Subcutaneous abdominal adipose tissue (tissue), 5 donors: ENCODE measurements around the gene CGN.

ENCODE experiments used
- H3K27ac ChIP-seq: one replicate; pipeline ENCODE4 v1.7.0; 2013; ENCODE audit warnings: low read depth, mild to moderate bottlenecking, inconsistent platforms, low read length, moderate library complexity
- H3K27me3 ChIP-seq, 5 donors: one replicate each; pipeline ENCODE4 v1.7.0; 2013; ENCODE audit warnings: low read length in 5 of 5, inconsistent platforms in 1 of 5; ENCODE audit not compliant: control insufficient read depth in 5 of 5, insufficient read depth in 4 of 5
- H3K36me3 ChIP-seq, 5 donors: one replicate each; pipeline ENCODE4 v1.7.0; 2013; ENCODE audit warnings: low read length in 5 of 5; ENCODE audit not compliant: control insufficient read depth in 5 of 5, insufficient read depth in 5 of 5
- H3K4me1 ChIP-seq, 5 donors: one replicate each; pipeline ENCODE4 v1.7.0; 2013; ENCODE audit warnings: low read length in 5 of 5, mild to moderate bottlenecking in 3 of 5, moderate library complexity in 1 of 5; ENCODE audit not compliant: control insufficient read depth in 5 of 5, insufficient read depth in 5 of 5
- H3K4me3 ChIP-seq, 5 donors: one replicate each; pipeline ENCODE4 v1.7.0; 2013; ENCODE audit warnings: low read length in 5 of 5, low read depth in 1 of 5
- H3K9ac ChIP-seq, 5 donors: one replicate each; pipeline ENCODE4 v1.7.0; 2013; ENCODE audit warnings: low read length in 5 of 5, mild to moderate bottlenecking in 4 of 5, moderate library complexity in 3 of 5
- H3K9me3 ChIP-seq, 5 donors: one replicate each; pipeline ENCODE4 v1.7.0; 2013; ENCODE audit warnings: low read length in 5 of 5; ENCODE audit not compliant: control insufficient read depth in 5 of 5
- donor health status: healthy.
- donor health status: healthy.
- donor health status: healthy.
- donor health status: healthy.
- donor health status: healthy.

CGN gene

GRCh38 chr1:151510614-151510956 lies 602 bp upstream of the CGN start:
- Histone ChIP-seq H3K36me3 (no peaks in the 10 kb centered on the region), H3K27me3 (peaks cover 17 to 34% (median 29%) of the 10 kb centered on the region in 5 donors), H3K4me1 (peaks cover 2 to 21% (median 16%) of the 10 kb centered on the region in 5 donors), H3K4me3 (peak overlapping the region; percentile 62 to 72 (median 66)), H3K27ac (no peak overlapping the region), H3K9me3 (no peaks in the 10 kb centered on the region), H3K9ac (peak overlapping the region in 1 of 5 donors; percentile 25)

- no peaks in the 10 kb centered on the region for H3K36me3 ChIP-seq
- peaks cover 2 to 21% (median 16%) of the 10 kb centered on the region in 5 donors for H3K4me1 ChIP-seq
- no peak overlapping the region for H3K27ac ChIP-seq
- peaks cover 17 to 39% (median 32%) of the 10 kb centered on the region in 5 donors for H3K27me3 ChIP-seq
- peak overlapping the region in 3 of 5 donors; percentile 52 to 56 (median 56) for H3K9ac ChIP-seq
- peak overlapping the region; percentile 58 to 66 (median 62) for H3K4me3 ChIP-seq
- no peaks in the 10 kb centered on the region for H3K9me3 ChIP-seq
Observed at GRCh38 chr1:151511636-151512215, 539 bp downstream of the CGN start.

GRCh38 chr1:151512326-151512725 lies 1.1 kb downstream of the CGN start:
- H3K27ac ChIP-seq = no peak overlapping the region
- no peaks in the 10 kb centered on the region for H3K9me3 ChIP-seq
- peaks cover 17 to 39% (median 32%) of the 10 kb centered on the region in 5 donors for H3K27me3 ChIP-seq
- H3K36me3 ChIP-seq = no peaks in the 10 kb centered on the region
- H3K4me1 ChIP-seq = peaks cover 2 to 21% (median 16%) of the 10 kb centered on the region in 5 donors
- peak overlapping the region in 2 of 5 donors; percentile 52 to 56 for H3K9ac ChIP-seq
- peak overlapping the region in 2 of 5 donors; percentile 59 to 62 for H3K4me3 ChIP-seq

GRCh38 chr1:151512801-151513625 lies 1.8 kb downstream of the CGN start:
- H3K9ac ChIP-seq = no peak overlapping the region
- no peak overlapping the region for H3K4me3 ChIP-seq
- no peaks in the 10 kb centered on the region for H3K9me3 ChIP-seq
- no peaks in the 10 kb centered on the region for H3K36me3 ChIP-seq
- peaks cover 2 to 21% (median 16%) of the 10 kb centered on the region in 5 donors for H3K4me1 ChIP-seq
- H3K27me3 ChIP-seq = peaks cover 17 to 39% (median 32%) of the 10 kb centered on the region in 5 donors
- no peak overlapping the region for H3K27ac ChIP-seq

- H3K9ac ChIP-seq = no peak overlapping the region
- no peak overlapping the region for H3K27ac ChIP-seq
Observed at GRCh38 chr1:151513626-151514121, 2.5 kb downstream of the CGN start.

GRCh38 chr1:151514366-151514765 lies 3.2 kb downstream of the CGN start:
- no peak overlapping the region for H3K4me3 ChIP-seq
- no peaks in the 10 kb centered on the region for H3K9me3 ChIP-seq
- H3K27ac ChIP-seq = no peak overlapping the region
- H3K9ac ChIP-seq = no peak overlapping the region
- peaks cover 2 to 21% (median 16%) of the 10 kb centered on the region in 5 donors for H3K4me1 ChIP-seq
- no peaks in the 10 kb centered on the region for H3K36me3 ChIP-seq
- H3K27me3 ChIP-seq = peaks cover 17 to 42% (median 37%) of the 10 kb centered on the region in 5 donors

More at GRCh38 chr1:151513626-151514121, 2.5 kb downstream of the CGN start:
- Histone ChIP-seq H3K36me3 (no peaks in the 10 kb centered on the region), H3K4me1 (peaks cover 2 to 21% (median 16%) of the 10 kb centered on the region in 5 donors), H3K4me3 (no peak overlapping the region), H3K27me3 (peaks cover 17 to 40% (median 34%) of the 10 kb centered on the region in 5 donors), H3K9me3 (no peaks in the 10 kb centered on the region)

GRCh38 chr1:151515265-151515664 lies 4.1 kb downstream of the CGN start:
- no peak overlapping the region for H3K4me3 ChIP-seq
- no peaks in the 10 kb centered on the region for H3K36me3 ChIP-seq
- H3K27me3 ChIP-seq = peaks cover 17 to 42% (median 37%) of the 10 kb centered on the region in 5 donors
- H3K4me1 ChIP-seq = peaks cover 2 to 20% (median 16%) of the 10 kb centered on the region in 5 donors
- H3K9me3 ChIP-seq = no peaks in the 10 kb centered on the region
- H3K27ac ChIP-seq = no peak overlapping the region
- no peak overlapping the region for H3K9ac ChIP-seq

- Histone ChIP-seq H3K9ac (no peak overlapping the region), H3K4me3 (no peak overlapping the region), H3K9me3 (no peaks in the 10 kb centered on the region), H3K27me3 (peaks cover 17 to 42% (median 37%) of the 10 kb centered on the region in 5 donors), H3K36me3 (no peaks in the 10 kb centered on the region), H3K4me1 (peaks cover 0 to 13% (median 11%) of the 10 kb centered on the region in 5 donors), H3K27ac (no peak overlapping the region)
Observed at GRCh38 chr1:151516031-151516511, 4.9 kb downstream of the CGN start.

- Histone ChIP-seq H3K4me3 (no peak overlapping the region), H3K9ac (no peak overlapping the region), H3K27me3 (peaks cover 5 to 26% (median 21%) of the 10 kb centered on the region in 5 donors), H3K9me3 (no peaks in the 10 kb centered on the region), H3K36me3 (no peaks in the 10 kb centered on the region), H3K27ac (no peak overlapping the region), H3K4me1 (no peaks in the 10 kb centered on the region)
Observed at GRCh38 chr1:151518431-151518830, 7.2 kb downstream of the CGN start.

GRCh38 chr1:151518936-151519335 lies 7.7 kb downstream of the CGN start:
- Histone ChIP-seq H3K27ac (no peak overlapping the region), H3K4me3 (no peak overlapping the region), H3K4me1 (no peaks in the 10 kb centered on the region), H3K9me3 (no peaks in the 10 kb centered on the region), H3K9ac (no peak overlapping the region), H3K27me3 (peaks cover 0 to 21% (median 16%) of the 10 kb centered on the region in 5 donors), H3K36me3 (no peaks in the 10 kb centered on the region)
